GM04503 (cell line): ENCODE measurements around the gene DNAJC3.
"Not testable (repeated sequence)": the region's sequence is repeated elsewhere in the genome, so short reads cannot be mapped to it uniquely, and the experiment has no call there.

Source experiments
- DNase-seq: peaks from one replicate; pipeline ENCODE4 v3.0.0-alpha.2; 2012; ENCODE audit warnings: low read depth

The DNAJC3 gene

DNA sequence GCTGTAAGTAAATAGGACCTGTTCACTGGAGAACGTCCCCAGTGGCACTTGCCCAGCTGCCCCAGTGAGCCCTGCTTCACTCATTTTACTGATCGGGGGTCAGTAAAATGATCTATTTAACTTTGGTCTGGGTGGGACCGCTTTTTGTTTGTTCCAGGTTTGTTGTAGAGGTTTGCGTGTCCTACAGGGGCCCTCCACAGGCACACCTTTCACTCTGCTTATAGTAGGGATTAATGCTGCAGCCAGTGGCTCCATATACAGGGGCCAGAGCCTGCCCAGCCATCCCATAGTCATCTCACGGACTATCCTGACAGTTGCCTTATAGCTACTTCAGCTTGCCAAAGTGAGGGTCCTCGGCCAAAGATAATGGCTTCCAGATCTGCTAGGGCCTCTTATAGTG lies 104.1 kb downstream of the DNAJC3 start:
- no peak for DNase-seq

DNA sequence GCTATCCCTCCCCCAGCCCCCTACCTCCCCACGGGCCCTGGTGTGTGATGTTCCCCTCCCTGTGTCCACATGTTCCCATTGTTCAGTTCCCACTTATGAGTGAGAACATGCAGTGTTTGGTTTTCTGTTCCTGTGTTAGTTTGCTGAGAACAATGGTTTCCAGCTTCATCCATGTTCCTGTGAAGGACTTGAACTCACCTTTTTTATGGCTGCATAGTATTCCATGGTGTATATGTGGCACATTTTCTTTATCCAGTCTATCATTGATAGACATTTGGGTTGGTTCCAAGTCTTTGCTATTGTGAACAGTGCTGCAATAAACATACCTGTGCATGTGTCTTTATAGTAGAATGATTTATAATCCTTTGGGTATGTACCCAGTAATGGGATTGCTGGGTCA lies 105.0 kb downstream of the DNAJC3 start:
- DNase-seq = not testable (repeated sequence)

DNA sequence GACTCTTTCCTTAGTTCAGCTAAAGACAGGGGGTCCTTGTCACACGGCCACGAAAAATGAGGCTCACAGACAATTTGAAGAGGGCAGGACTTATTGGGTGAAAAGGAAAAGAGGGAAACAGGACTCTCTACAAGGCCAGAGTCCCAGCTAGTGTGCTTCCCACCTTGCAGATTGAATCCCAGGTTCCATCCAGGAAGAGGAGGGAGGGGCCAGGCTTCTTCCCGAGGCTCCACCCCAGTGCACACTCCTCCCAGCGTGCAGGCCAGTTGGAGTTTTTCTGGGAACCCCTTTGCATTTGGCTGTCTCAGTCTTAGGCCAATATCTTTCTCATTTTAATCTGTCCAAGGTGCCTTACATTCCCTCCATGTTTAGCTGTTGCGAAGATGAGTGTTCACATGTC lies 106.8 kb downstream of the DNAJC3 start:
- DNase-seq = no peak

DNA sequence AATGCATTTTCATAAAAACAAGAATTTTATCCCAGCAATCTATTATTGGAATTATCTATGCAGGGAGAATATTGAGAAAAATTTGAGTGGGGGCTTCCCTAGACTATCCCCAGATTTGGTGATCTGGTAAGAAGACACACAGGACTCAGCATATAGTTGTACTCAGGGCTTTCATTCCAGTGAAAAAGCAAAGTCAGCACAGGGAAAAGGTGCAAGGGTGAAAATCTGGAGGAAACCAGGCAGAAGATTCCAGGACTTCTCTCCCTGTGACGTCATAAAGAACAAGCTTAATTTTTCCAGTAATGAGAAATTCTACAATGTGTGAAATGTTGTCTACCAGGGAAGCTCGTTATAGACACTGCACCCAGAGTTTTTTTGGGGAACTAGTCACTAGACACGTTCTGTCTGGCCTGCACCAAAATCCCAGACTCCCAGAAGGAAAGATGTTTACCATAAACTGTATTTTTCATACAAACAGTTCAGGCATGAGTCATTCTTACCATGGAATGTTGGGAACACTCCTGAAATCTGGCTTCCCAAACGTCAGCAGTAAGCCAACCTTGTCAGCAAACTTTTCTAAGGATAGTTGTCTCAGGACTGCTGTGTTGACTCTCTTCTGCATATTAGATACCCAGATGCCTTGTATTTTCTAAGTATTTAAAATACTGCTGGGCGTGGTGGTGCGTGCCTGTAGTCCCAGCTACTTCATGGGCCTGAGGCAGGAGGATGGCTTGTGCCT lies 107.4 kb downstream of the DNAJC3 start:
- DNase-seq = peak; percentile 55

DNA sequence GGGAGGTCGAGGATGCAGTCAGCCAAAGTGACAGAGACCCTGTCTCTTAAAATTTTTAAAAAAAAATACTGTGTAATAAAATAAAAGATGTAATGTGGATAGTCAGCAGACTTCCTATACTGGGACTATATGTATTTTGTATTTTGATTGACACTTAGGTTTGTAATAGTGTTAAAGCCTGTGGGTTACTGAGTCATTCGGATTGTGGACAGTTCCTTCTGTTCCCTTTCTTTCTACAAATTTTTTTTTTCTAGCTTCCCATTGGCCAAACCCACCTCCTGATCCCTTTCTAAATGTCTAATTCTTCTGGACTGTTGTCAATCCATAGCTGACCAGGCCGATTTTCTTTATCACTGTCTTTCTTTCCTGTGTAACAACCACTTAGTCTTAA lies 108.0 kb downstream of the DNAJC3 start:
- no peak for DNase-seq

DNA sequence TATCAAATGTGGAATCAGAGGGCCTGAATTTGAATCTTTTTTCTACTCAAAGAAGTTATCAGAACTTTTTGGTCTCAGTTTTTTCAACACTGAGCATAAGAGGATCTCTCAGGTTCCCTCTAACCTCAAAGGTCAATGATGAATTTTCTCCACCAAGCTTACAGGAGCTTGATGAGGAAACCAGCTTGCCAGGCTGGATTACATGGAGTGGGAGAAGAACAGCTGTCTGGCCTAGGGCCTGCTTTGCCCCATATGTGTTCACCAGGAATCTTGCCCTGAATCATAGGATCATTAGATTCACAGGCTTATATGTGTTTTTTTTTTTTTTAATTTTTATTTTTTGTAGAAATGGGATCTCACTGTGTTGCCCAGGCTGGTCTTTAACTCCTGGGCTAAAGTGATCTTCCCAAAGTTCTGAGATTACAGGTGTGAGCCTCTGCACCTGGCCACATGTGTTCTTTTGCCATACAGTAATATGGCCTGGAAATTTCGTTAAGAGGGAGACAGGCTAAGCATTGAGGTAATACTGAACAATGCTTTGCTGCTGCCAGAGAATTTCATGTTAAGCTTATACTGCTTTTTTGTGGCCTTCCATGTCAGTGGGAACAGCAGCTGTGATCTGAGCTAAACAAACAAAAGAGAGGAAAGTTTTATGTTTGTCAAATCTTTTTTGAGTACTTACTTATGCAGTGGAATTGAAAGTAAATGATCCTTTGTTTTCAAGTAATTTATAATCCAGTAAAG lies 110.6 kb downstream of the DNAJC3 start:
- no peak for DNase-seq

DNA sequence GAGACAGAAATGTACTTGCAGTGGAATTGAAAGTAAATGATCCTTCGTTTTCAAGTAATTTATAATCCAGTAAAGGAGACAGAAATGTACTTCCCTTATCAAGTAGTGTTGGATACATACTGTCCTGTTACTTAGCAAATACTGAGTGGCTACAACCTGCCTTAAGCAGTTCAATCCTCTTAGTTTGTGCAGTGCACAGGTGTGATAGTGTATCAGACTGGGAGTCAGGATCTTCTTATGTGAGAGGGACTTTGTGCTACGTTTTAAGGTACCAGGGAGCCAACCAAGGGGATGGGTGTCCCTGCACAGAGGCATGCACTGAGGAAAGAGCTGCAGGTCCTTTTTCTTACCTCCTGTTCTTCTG lies 111.1 kb downstream of the DNAJC3 start:
- DNase-seq = no peak

DNA sequence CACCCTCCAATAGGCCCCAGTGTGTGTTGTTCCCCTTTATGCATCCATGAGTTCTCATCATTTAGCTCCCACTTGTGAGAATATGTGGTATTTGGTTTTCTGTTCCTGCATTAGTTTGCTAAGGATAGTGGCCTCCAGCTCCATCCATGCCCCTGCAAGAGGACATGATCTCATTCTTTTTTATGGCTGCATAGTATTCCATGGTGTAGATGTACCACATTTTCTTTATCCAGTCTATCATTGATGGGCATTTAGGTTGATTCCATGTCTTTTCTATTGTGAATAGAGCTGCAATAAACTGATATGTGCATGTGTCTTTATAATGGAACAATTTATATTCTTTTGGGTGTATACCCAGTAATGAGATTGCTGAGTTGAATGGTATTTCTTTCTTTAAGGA lies 112.4 kb downstream of the DNAJC3 start:
- not testable (repeated sequence) for DNase-seq

DNA sequence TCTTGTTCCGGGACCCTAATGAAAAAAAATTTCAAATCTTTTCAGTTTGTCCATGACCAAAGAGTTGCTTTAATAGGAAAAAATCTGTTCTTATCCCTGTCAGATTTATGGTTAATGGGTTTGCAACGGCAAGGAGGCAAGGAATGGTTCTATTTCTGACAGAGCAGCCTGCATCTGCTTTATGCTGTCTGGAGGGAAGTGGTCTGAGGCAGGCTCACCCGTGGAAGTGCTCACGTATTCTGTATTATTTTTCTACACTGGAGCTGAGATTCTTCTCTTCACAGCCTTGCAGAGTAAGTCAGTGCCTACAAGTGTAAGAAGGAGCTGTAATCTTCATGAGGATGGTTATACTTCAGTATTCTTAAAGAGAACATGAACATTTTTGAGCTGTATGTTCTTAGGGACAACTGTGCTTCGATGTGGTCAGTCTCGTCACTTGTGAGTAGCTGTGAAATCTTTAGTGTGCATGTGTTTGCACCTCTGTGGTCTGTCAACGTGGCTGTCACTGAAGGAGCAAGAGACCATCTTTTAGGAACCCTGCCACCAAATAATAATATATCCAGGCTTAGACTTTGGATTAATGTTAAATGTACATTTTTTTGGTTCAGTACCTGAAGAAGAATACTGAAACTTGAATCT lies 114.3 kb downstream of the DNAJC3 start:
- no peak for DNase-seq

DNA sequence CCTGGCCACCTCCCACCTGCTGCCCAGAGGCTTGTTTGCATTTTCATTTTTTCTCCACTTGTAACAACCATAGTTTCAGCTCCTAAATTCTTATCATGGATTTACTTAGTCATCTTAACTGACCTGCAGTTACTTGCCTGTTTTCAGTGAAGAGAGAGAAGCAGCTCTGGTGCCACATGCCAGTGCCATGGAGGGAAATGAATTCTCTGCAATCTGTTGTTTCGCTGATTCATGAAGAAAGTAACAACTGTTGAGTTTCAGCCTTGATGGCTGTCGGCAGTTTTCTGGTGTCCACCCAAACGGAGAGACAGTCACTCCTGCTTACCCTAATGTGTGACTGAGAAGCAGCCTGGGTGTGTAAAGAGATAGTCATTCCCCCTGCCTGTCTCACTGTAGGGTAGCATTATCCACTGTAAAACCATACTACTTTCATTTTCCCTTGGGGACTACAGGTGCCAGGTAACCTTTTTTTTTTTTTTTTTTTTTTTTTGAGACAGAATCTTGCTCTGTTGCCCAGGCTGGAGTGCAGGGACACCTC lies 116.1 kb downstream of the DNAJC3 start:
- DNase-seq = no peak

DNA sequence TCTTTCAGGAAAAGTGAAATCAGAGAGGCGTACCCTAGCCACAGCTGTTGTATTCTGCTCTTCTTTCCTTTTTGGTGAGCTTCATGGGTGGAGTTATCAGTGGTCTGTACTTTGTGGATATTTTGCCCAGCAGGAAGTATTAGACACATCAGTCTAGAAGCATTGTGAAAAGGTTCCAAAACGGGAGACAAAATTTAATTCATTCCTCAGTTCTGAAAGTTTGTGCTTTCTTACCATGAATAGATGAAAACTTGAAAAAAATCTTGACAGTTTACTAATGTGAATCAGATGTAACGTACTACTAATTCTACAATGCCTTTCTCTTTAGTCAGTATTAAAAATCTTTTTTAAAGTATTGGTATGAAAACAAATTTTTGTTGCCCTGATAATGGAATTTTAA lies 116.8 kb downstream of the DNAJC3 start:
- no peak for DNase-seq

DNA sequence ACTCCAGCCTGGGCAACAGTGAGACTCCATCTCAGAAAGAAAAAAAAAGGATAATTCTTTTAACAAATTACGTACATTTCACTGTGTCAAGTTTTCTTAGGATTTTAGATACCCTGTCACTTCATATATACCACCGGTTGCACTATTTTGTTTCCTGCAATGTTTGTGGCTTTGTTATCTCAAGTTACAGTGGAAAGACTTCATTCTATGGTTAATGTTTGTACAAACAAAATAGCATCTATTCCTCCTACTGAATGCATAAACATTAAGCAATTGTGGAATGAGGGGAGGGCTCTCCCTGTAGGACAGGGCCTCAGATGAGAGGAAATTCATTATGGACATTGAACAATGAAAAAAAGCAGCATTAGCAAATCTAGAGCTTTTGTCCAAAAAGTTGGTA lies 120.1 kb downstream of the DNAJC3 start:
- no peak for DNase-seq

DNA sequence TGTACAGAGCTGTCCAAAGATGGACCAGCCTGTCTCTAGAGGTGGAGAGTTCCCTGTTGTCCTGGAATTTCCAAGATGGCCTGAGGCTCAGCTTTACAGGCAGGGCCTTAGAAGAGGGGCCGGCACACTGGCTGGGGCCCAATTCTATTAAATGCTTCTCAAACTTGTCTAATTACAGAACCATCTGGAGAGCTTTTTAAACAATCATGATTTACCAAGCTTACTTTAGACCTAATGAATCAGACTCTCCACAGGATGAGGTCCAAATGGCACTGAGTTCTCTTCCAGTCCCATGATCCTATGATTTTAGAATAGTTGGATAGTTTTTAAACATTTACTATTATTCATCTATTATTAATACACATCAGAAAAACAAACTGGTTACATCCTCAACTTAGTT lies 123.5 kb downstream of the DNAJC3 start:
- no peak for DNase-seq

DNA sequence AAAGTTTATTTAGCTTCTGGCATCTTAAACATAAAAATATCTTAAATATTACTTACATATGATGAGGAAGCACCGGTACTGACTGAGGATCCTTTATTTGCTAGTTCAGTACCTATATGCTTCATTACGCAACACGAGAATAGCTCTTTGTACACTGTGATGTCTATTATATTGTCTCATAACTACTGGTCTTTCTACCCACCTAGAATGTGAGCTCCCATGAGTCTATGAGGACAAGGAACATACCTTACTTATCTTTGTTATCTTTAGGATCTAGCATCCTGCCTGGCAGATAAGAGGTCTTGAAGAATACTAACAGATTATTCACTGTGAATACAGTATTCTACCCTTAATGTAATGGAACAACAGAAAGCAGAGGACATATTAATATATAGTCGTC lies 124.9 kb downstream of the DNAJC3 start:
- DNase-seq = no peak

DNA sequence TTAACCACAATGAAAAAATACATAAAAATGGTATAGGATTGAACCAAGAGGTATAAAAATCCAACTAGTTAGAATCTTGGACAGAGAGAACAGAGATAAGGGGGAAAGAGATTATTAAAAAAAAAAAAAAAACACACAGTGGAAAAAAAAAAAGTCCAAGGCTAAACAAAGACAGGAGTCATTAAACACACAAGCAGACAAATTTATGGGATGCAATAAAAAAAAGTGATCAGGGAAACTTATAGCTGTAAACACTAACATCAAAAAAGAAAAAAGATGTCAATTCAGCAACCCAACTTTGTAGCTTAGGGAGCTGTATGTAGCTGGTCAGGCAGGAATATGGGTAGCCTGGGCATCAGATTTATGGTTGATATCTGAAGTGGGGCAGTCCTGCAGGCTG lies 129.0 kb downstream of the DNAJC3 start:
- no peak for DNase-seq

DNA sequence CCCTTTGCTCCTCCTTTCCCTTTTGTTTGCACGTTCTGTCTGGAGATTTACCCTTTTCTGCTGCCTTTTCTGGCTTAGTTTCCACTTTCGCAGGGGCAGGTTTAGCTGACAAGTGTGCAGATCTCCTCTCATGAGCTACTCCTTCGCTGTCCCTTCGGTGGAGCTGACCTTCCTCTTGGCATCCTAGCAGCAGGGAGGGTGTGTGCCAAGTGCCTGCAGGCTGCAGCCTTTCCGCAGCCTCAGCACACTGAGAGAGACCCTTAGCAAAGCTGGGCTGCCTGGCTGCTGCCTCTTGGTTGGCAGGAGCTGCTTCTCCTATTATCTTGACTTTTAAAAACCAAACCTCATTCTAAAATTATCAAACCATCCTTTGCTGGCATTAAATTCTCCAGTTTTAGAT lies 132.5 kb downstream of the DNAJC3 start:
- no peak for DNase-seq

DNA sequence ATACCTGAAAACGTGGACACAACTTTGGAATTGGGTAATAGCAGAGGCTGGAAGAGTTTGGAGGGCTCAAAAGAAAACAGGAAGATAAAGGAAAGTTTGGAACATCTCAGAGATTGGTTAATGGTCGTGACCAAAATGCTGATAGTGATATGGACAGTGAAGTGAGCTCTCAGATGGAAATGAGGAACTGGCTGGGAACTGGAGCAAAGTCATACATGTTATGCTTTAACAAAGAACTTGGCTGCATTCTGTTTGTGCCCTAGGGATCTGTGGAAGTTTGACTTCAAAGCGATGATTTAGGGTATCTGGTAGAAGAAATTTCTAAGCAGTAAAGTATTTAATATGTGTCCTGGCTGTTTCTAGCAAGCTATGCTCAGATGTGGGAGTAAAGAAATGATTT lies 136.2 kb downstream of the DNAJC3 start:
- no peak for DNase-seq

DNA sequence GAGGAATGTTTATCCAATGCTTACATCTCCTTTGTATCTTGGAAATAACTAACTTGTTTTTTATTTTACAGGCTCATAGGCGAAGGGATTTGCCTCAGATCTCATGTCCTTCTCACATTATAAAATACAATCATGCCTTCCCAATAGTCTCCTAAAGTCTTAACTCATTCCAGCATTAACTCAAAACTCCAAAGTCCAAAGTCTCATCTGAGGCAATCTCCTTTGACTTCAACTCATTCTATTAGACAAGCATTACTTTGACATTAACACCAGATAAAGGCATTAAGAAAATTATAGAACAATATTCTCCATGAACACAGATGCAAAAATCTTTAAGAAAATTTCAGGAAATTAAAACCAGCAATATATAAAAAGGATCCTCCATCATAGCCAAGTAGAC lies 137.6 kb downstream of the DNAJC3 start:
- DNase-seq = no peak

DNA sequence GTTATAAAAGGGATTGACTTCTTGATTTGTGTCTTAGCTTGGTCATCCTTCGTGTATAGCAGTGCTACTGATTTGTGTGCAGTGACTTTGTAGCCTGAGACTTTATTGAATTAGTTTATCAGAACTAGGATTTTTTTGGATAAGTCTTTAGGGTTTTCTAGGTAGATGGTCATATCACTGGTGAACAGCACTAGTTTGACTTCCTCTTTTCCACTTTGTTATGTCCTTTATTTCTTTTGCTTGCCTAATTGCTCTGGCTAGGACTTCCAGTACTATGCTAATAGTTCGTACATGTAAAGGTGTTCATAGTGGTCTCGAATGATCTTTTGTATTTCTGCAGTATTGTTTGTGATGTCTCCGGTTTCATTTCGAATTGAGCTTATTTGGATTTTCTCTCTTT lies 145.4 kb downstream of the DNAJC3 start:
- DNase-seq = no peak

DNA sequence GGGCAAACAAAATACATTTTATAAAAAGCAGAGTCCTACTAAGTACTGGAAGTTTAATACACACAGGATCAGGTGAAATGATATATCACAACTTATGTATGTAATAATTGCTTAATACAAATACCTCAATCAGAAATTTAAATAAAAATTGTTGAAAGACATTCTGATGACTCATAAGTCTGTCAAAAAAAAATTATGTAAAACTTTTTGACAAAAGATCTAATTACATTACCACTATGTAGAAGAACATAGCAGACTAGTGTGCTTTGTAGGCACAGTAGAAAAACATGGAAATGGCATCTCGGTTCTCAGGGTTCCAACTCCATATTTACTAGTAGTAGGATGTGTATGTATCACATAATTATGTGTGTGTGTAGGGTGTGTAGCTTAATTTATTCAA lies 156.2 kb downstream of the DNAJC3 start:
- no peak for DNase-seq

DNA sequence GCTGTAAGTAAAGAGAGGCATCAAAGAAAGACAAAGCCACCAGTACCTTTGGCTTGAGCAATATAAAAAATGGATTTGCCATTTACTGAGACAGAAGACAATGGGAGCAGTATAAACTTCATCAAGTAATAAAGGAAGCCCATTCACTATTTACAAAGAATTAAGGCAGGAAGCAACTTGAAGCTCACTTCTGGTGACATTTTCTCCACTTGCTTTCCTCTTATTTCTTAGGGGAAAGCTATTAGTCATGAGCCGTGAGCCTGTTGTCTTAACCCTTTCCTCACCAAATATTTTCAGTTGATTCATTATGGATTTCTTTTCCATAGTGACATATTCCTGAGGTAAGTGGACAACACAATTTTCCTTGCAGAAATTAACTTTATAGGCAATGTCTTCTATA lies 156.8 kb downstream of the DNAJC3 start:
- no peak for DNase-seq

DNA sequence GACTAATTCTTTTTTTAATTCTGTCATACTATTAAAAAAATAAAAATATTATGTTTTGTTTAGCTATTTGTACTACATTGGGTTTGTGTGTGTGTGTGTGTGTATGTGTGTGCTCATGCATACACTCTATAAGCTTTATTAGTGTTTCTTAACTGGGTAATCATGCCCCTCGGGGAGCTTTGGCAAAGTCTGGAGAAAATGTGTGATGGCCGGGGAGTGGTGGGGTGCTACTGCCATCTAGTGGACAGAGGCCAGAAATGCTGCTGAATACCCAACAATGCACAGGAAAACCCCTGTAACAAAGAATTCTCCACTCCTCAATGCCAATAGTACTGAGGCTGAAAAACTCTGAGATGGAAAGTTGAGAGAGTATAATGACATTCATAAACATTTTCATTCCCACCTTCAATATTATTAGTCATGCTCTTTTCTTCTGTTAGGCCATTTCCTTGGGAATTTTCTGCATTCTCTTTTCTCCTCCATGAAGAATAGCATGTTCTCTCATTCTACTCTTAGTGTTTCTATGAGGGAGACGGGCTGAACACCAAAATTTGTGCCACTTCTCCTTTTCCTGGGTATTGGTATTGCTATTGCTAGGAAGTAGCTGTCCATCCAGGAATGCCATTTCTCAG lies 157.3 kb downstream of the DNAJC3 start:
- DNase-seq = peak; percentile 5

DNA sequence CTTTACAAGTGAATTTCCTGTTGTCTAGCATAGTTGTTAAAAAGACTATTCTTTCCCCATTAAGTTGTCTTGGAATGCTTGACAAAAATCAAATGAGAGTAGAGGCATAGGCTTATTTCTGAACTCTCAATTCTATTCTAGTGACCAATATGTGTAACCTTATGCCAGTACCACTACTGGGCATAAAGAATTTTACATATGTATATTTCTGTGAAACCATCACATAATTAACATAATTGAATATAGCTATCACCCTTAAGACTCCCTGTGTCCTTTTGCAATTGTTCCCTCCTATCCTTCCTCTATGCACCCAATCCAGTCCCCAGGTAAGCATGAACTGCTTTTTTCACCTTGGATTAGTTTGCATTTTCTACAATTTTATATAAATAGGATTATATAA lies 165.0 kb downstream of the DNAJC3 start:
- no peak for DNase-seq
